GM23338 (cell line): ENCODE data around the gene FBXW8. TPM values are rescaled to one million over a fixed set of nuclear protein-coding genes. Genes with fewer than 3 reads are reported as not detected.
A peak's percentile ranks its signal among the peaks of the same experiment; 100 is the strongest.

Experiments used
- ATAC-seq: fragments of 200-7000 bp; cut with Tn5 transposase; 3 replicates; pipeline ENCODE4 v1.9.1; 2020
- DNase-seq: peaks from one replicate; pipeline ENCODE4 v3.0.0-alpha.2; 2015; ENCODE audit warnings: low spot score
- H2AFZ ChIP-seq: fragments of 200-600 bp; sonication (generic); 2 replicates; pipeline ENCODE4 v1.8.0; 2016; ENCODE audit warnings: antibody characterized with exemption, mild to moderate bottlenecking, moderate library complexity
- H3F3A ChIP-seq: fragments of 200-600 bp; sonication (generic); replicated peaks from 2 replicates; pipeline ENCODE4 v1.8.0; 2017; ENCODE audit warnings: antibody characterized with exemption, mixed run types, low read depth
- H3K27ac ChIP-seq: fragments of 200-600 bp; sonication (generic); 2 replicates; pipeline ENCODE4 v1.6.1; 2016; ENCODE audit warnings: low read depth
- H3K27me3 ChIP-seq: fragments of 200-600 bp; sonication (generic); 2 replicates; pipeline ENCODE4 v1.8.0; 2016; ENCODE audit warnings: mild to moderate bottlenecking, mixed run types, moderate library complexity; ENCODE audit not compliant: insufficient read depth
- H3K36me3 ChIP-seq: fragments of 200-600 bp; sonication (generic); 2 replicates; pipeline ENCODE4 v1.8.0; 2016; ENCODE audit warnings: mild to moderate bottlenecking; ENCODE audit not compliant: insufficient read depth
- H3K4me1 ChIP-seq: fragments of 200-600 bp; sonication (generic); 2 replicates; pipeline ENCODE4 v1.8.0; 2016; ENCODE audit warnings: mild to moderate bottlenecking, moderate library complexity; ENCODE audit not compliant: insufficient read depth
- H3K4me2 ChIP-seq: fragments of 200-600 bp; sonication (generic); 2 replicates; pipeline ENCODE4 v1.7.1; 2017; ENCODE audit warnings: mixed run types
- H3K4me3 ChIP-seq: fragments of 200-600 bp; sonication (generic); 2 replicates; pipeline ENCODE4 v1.6.1; 2016; ENCODE audit warnings: mixed run types
- H3K79me2 ChIP-seq: fragments of 200-600 bp; sonication (generic); replicated peaks from 2 replicates; pipeline ENCODE4 v1.8.0; 2017; ENCODE audit warnings: mild to moderate bottlenecking; ENCODE audit not compliant: insufficient read depth
- H3K9me2 ChIP-seq: fragments of 200-600 bp; sonication (generic); 2 replicates; pipeline ENCODE4 v1.8.0; 2017; ENCODE audit not compliant: insufficient read depth
- H4K20me1 ChIP-seq: fragments of 200-600 bp; sonication (generic); replicated peaks from 2 replicates; pipeline ENCODE4 v1.8.0; 2017; ENCODE audit warnings: mild to moderate bottlenecking; ENCODE audit not compliant: insufficient read depth
- H3K27ac Mint-ChIP-seq: 2 replicates; pipeline ENCODE4 v1.8.0; 2020; ENCODE audit warnings: inconsistent platforms, mild to moderate bottlenecking, moderate library complexity, mixed read lengths
- H3K27me3 Mint-ChIP-seq: 3 replicates; pipeline ENCODE4 v1.8.0; 2022; ENCODE audit warnings: low read depth, mild to moderate bottlenecking, moderate library complexity, mixed read lengths, inconsistent platforms; ENCODE audit not compliant: insufficient read depth, poor library complexity
- H3K36me3 Mint-ChIP-seq: 3 replicates; pipeline ENCODE4 v1.8.0; 2021; ENCODE audit warnings: low read depth, mild to moderate bottlenecking, inconsistent platforms, moderate library complexity, mixed read lengths
- H3K4me1 Mint-ChIP-seq: 3 replicates; pipeline ENCODE4 v1.8.0; 2020; ENCODE audit warnings: mild to moderate bottlenecking, inconsistent platforms, mixed read lengths
- H3K4me3 Mint-ChIP-seq: 3 replicates; pipeline ENCODE4 v1.8.0; 2021; ENCODE audit warnings: moderate library complexity, mild to moderate bottlenecking, inconsistent platforms, mixed read lengths
- H3K9me3 Mint-ChIP-seq: 3 replicates; pipeline ENCODE4 v1.8.0; 2020; ENCODE audit warnings: moderate library complexity, mild to moderate bottlenecking, inconsistent platforms, mixed read lengths
- CREB1 ChIP-seq: fragments of 250-450 bp; sonication (Bioruptor Pico); IDR thresholded peaks from 2 replicates; pipeline ENCODE4 v1.5.0; 2020; ENCODE audit warnings: low read depth, mild to moderate bottlenecking, moderate library complexity
- ETS1 ChIP-seq: IDR thresholded peaks from 2 replicates; pipeline ENCODE4 v1.6.1; 2016; ENCODE audit warnings: antibody characterized with exemption
- EZH2phosphoT487 ChIP-seq: fragments of 200-600 bp; sonication (generic); IDR thresholded peaks from one replicate; pipeline ENCODE4 v1.8.1; 2018; ENCODE audit warnings: antibody characterized with exemption; ENCODE audit not compliant: unreplicated experiment
- NANOG ChIP-seq: IDR thresholded peaks from 2 replicates; pipeline ENCODE4 v1.6.1; 2016; ENCODE audit warnings: antibody characterized with exemption, borderline replicate concordance
- REST ChIP-seq: IDR thresholded peaks from one replicate; pipeline ENCODE4 v1.6.1; 2018; ENCODE audit warnings: antibody characterized with exemption; ENCODE audit not compliant: unreplicated experiment
- STAT1 ChIP-seq: IDR thresholded peaks from one replicate; pipeline ENCODE4 v1.6.1; 2016; ENCODE audit warnings: antibody characterized with exemption; ENCODE audit not compliant: unreplicated experiment
- ZNF331 ChIP-seq: fragments of 250-450 bp; sonication (Bioruptor Pico); IDR thresholded peaks from 2 replicates; pipeline ENCODE4 v1.5.0; 2020; ENCODE audit warnings: low read depth, mild to moderate bottlenecking, moderate library complexity
- polyA plus RNA-seq: library from polyadenylated mRNA; unstranded; fragments of >200 nt; fragmentation: Nextera tagmentation; extraction: Ambion mirVana; gene quantifications from 2 replicates; pipeline ENCODE4 v1.2.1, GENCODE V29; 2016
- total RNA-seq: library from RNA; depleted of rRNA; stranded (reverse); fragments of >200 nt; shearing (Covaris generic); gene quantifications from 2 replicates; pipeline ENCODE4 v1.2.3, GENCODE V29; 2014

Gene FBXW8
- total and polyA plus RNA-seq, 2 experiments from 2014 or later, result 4.6 to 13.9 TPM

GRCh38 chr12:117068492-117068891, 157.7 kb downstream of the FBXW8 start:
- no peak for TF ChIP-seq EZH2phosphoT487
- TF ChIP-seq STAT1, result no peak
- no peak for TF ChIP-seq CREB1 (CRISPR knock-in tag)
- TF ChIP-seq ZNF331 (CRISPR knock-in tag), result no peak
- no peak for TF ChIP-seq NANOG
- no peaks in the 10 kb centered on the region for H3K9me2 ChIP-seq
- H3K36me3 ChIP-seq, result no peaks in the 10 kb centered on the region
- DNase-seq (no peak), ATAC-seq (no peak)
- no peak overlapping the region for H3K4me3 ChIP-seq
- no peak overlapping the region for H2AFZ ChIP-seq
- H3K27ac ChIP-seq, result no peak overlapping the region
- H4K20me1 ChIP-seq, result no peaks in the 10 kb centered on the region
- H3K4me3 Mint-ChIP-seq, result no peak overlapping the region
- no peaks in the 10 kb centered on the region for H3K79me2 ChIP-seq
- peaks cover 12% of the 10 kb centered on the region; the same call in 2 of the 3 replicates for H3K4me1 Mint-ChIP-seq
- no peak overlapping the region for H3K4me2 ChIP-seq
- no peaks in the 10 kb centered on the region for H3K9me3 Mint-ChIP-seq
- H3K4me1 ChIP-seq, result peaks cover 8% of the 10 kb centered on the region
- H3K27me3 ChIP-seq, result no peaks in the 10 kb centered on the region
- no peaks in the 10 kb centered on the region for H3K36me3 Mint-ChIP-seq
- H3K27ac Mint-ChIP-seq, result no peak overlapping the region
- peaks cover 4% of the 10 kb centered on the region for H3K27me3 Mint-ChIP-seq
- no peaks in the 10 kb centered on the region for H3F3A ChIP-seq

GRCh38 chr12:117069101-117069797, 158.5 kb downstream of the FBXW8 start:
- H3K27ac Mint-ChIP-seq, result peak overlapping the region; percentile 32; the same call in 1 of the 2 replicates
- no peak for ATAC-seq
- no peak for DNase-seq

More at GRCh38 chr12:117069101-117069797, 158.5 kb downstream of the FBXW8 start:
- Histone ChIP-seq H3K4me2 (no peak overlapping the region), H3K4me3 (no peak overlapping the region), H3K79me2 (no peaks in the 10 kb centered on the region), H3K4me1 (peaks cover 2% of the 10 kb centered on the region; the same call in 1 of the 2 replicates), H2AFZ (no peak overlapping the region), H3F3A (no peaks in the 10 kb centered on the region), H3K36me3 (no peaks in the 10 kb centered on the region), H4K20me1 (no peaks in the 10 kb centered on the region), H3K27ac (no peak overlapping the region), H3K9me2 (no peaks in the 10 kb centered on the region), H3K27me3 (no peaks in the 10 kb centered on the region)
- no peaks in the 10 kb centered on the region for H3K36me3 Mint-ChIP-seq
- no peaks in the 10 kb centered on the region for H3K27me3 Mint-ChIP-seq
- H3K4me1 Mint-ChIP-seq, result peaks cover 6% of the 10 kb centered on the region; the same call in 2 of the 3 replicates
- TF ChIP-seq REST (no peak), ETS1 (no peak), NANOG (no peak)
- H3K9me3 Mint-ChIP-seq, result no peaks in the 10 kb centered on the region
- H3K4me3 Mint-ChIP-seq, result no peak overlapping the region
